Ishikawa (cell line): ENCODE data around the gene NCKAP1.

Experiments used
- FOXM1 ChIP-seq: IDR thresholded peaks from 2 replicates; pipeline ENCODE4 v1.6.1; 2012; ENCODE audit warnings: low read depth, borderline replicate concordance
- USF1 ChIP-seq: IDR thresholded peaks from 2 replicates; pipeline ENCODE4 v1.6.1; 2012

- TF ChIP-seq FOXM1 (no peak), USF1 (no peak)
These were observed 143.1 kb downstream of the NCKAP1 start for GRCh38 chr2:182895169-182895568.
